AG09319 (cell line): ENCODE data around the gene ZXDA.

Experiments
- DNase-seq: peaks from one replicate; pipeline ENCODE4 v3.0.0-alpha.2; 2010; ENCODE audit warnings: low read depth; ENCODE audit errors: extremely low read depth
- TF ChIP-seq, protein P1 (sequence below): IDR thresholded peaks from 2 replicates; pipeline ENCODE4 v1.5.1; 2011; ENCODE audit warnings: low read depth, mild to moderate bottlenecking, inconsistent platforms, low read length, moderate library complexity

Gene ZXDA

DNA sequence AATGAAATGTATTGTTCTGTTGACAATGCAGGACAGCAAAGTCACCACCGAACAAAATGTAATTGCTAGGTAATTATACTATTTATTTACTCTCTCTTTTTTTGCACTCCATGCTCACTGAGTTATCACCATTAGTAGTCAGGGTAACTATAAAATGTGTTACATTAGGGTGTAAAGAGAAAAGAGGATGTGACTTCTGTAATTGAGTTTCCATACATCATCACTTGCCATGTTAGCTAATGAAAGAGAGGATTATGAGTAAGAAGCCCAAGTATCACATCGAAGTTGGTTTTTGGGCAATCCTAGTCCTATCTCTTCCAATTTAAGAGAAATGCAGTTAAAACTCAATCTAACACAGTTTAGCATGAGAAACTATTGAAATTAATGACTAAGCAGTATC is 7.6 kb downstream of the ZXDA start:
- no peak for DNase-seq
- TF ChIP-seq, protein P1, sequence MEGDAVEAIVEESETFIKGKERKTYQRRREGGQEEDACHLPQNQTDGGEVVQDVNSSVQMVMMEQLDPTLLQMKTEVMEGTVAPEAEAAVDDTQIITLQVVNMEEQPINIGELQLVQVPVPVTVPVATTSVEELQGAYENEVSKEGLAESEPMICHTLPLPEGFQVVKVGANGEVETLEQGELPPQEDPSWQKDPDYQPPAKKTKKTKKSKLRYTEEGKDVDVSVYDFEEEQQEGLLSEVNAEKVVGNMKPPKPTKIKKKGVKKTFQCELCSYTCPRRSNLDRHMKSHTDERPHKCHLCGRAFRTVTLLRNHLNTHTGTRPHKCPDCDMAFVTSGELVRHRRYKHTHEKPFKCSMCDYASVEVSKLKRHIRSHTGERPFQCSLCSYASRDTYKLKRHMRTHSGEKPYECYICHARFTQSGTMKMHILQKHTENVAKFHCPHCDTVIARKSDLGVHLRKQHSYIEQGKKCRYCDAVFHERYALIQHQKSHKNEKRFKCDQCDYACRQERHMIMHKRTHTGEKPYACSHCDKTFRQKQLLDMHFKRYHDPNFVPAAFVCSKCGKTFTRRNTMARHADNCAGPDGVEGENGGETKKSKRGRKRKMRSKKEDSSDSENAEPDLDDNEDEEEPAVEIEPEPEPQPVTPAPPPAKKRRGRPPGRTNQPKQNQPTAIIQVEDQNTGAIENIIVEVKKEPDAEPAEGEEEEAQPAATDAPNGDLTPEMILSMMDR = no peak

DNA sequence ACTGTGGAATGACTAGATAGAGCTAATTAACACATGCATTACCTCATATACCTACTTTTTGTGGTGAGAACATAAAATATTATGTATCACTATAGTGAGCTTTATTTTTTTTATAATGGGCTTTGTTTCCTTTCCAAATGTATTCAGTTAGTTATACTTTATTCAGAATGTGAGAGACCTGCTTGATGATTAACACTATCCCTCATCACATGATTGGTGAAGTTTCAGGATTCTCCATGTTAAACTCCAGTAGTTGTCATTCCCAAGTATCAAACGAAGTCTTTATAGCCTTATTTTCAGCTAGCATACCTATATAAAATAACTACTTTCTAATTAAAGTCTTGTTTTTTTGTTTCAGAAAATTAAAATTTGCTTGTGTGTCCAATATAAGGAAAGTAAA is 8.8 kb downstream of the ZXDA start:
- TF ChIP-seq, protein P1 = no peak
- DNase-seq = no peak

DNA sequence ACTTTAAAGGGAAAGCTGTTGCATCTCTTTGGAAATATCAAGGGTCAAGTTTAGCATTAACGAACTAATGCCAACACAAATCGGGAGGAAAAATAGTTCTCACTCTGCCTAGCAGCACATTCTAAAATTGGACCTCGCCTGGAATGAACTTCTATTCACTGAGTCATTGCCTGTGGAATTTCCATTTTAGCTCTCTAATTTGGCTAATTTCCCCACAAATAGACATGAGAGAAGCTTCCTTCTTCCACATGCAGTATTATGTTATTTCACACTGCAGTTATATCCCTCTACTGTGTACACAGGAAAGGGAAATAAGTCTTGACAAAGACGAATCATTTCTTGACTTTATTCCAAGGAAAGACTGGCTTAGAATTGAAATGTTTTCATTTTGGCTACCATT is 9.3 kb downstream of the ZXDA start:
- TF ChIP-seq, protein P1 = no peak
- no peak for DNase-seq

DNA sequence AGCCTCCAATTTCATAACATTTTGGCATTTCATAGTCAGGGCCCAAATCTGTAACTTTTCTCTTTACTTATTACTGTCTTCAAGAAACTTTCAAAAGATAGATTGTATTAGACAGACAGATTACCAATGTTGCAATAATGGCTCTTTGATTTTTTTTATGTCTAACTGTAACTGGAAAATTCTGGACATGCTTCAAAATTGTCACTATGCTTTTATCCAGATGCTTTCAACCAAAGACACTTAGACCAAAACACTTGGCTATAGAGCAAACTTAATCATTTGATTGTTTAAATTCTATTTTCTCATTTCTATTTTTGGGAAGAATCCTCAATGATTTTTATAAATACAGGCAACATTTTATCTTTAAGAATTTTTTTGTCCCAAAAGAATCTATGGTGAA is 10.4 kb downstream of the ZXDA start:
- TF ChIP-seq, protein P1 = no peak
- DNase-seq = no peak

DNA sequence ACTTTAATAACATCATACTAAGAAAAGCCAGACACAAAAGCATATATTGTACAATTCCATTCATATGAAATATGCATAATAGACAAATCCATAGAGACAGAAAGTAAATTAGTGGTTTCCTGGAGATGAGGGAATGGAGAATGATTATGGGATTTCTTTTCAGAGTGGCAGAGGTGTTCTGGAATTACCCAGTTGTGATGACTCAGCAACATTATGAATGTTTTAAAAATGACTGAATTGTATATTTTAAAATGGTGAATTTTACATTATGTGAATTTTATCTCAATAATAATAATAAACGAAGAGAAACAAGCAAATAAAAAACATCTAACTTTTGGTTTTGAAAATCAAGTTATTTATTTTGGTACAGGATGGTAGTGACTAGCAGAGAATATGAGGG is 11.2 kb downstream of the ZXDA start:
- TF ChIP-seq, protein P1 = no peak

DNA sequence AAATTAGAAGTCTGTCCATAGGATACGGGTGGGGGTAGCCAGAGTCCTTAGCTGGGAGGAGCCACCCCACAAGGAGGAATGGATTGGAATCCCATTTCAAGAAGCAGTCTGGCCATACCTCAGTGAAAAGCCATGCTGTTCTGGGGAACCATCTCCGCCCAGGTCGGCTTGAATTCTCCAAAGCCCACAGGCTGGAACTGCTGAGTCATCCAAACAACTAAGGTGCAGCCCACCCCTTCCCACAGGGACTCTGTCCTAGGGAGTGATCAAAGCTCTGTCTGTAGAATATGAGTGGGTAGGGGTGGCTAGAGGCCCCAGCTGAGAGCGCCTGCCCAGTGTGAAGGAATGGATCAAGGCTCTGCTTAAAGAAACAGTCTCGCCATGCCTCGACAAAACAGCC is 38.8 kb downstream of the ZXDA start:
- DNase-seq = no peak

More for the DNA sequence above, 11.2 kb downstream of the ZXDA start:
- no peak for DNase-seq

More for the DNA sequence above, 38.8 kb downstream of the ZXDA start:
- TF ChIP-seq, protein P1 = no peak
